HG02981 (cell line): ENCODE measurements around the gene RPGRIP1.
"Not testable (repeated sequence)": the region's sequence is repeated elsewhere in the genome, so short reads cannot be mapped to it uniquely, and the experiment has no call there.

Source experiments
- ATAC-seq: cut with Tn5 transposase; IDR thresholded peaks from one replicate; pipeline ENCODE4 v1.9.1; 2021; ENCODE audit warnings: mild to moderate bottlenecking, moderate library complexity; ENCODE audit not compliant: unreplicated experiment

The RPGRIP1 gene

DNA sequence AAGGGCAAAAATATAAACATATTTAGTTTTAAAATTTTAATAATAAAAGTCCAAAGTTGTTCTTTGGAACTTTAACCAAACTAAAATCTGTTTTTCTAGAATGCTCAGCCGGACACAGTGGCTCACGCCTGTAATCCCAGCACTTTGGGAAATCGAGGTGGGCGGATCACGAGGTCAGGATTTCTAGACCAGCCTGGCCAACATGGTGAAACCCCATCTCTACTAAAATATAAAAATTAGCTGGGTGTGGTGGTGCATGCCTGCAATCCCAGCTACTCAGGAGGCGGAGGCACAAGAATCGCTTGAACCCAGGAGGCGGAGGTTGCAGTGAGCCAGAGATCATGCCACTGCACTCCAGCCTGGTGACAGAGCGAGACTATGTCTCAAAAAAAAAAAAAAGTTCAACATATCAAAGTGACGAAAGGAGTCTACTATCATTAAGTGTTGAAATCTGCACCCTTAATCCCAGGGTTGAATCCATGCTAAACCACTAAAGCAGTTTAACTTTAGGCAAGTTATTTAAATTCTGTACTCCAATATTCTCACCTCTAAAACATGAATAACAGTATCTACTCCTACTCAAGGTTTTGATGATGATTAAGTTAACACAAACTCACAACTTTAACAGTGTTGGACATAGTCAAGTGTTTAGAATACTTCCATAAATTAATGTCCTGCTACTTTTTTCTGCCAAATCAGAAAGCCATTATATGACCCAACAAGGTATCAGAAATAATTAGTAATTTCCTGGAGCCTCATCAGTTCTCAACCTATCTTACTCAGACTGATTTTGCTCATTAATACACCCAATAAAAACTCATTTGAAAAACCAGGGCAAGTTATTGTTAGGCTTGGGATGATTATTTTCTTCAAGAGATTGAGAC, 21.6 kb upstream of the RPGRIP1 start:
- ATAC-seq, result no peak

GRCh38 chr14:21258889-21259787, 20.7 kb upstream of the RPGRIP1 start:
- ATAC-seq, result no peak

- no peak for ATAC-seq
Observed at GRCh38 chr14:21261824-21262223, 18.1 kb upstream of the RPGRIP1 start.

- ATAC-seq, result no peak
Observed at GRCh38 chr14:21262410-21262809, 17.5 kb upstream of the RPGRIP1 start.

GRCh38 chr14:21263284-21264024, 16.4 kb upstream of the RPGRIP1 start:
- no peak for ATAC-seq

DNA sequence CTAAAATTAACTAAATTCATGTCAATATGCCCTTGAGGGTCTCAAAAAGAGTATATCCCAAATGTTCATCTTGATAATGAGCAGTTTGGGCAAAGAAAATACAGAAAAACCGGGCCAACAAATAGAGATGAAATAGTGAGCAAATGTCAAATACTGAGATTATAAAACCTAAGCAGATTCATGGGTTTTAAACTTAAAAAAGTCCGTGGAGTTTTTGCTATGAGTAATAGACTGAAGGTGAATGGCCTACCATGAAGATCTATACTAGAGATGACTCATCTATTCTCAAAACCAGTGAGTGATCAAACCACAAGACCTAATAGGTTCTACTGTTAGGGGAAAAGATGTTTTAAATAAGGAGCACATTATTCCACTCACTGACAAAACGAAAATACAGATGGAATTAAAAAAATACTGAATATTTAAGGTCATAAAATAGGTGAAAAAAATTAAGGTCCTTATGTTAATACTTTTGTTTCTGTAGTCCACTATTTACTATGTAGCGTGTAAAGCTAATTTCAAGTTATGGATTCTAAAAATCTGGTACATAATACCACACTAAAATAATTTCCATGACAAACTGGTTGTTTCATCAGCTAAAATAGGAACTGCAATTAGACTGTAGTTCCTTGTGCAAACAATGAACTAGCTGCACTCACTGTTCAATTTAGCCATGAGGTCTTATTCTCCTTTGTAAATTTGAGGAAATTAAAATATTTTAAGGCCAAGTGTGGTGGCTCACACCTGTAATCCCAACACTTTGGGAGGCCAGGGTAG, 15.7 kb upstream of the RPGRIP1 start:
- peak; percentile 80 for ATAC-seq

DNA sequence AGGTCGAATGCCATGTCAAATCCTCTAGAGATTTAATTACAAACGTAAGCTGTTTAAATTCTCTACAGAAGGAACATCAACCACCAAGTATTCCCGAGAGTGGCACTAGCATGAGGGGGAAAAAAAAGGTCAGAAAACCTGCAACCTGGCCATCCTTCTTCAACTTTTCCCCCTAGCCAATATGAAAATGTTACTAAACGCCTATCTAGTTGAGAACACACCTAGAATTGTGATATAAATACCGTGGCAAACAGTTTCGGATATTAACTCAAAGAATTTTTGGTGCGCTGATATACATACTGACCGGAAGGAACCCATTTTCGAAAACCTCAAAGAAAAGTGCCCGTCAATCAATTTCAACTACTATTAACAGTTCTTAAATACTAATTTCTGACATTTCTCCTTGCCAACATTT, 12.4 kb upstream of the RPGRIP1 start:
- no peak for ATAC-seq

DNA sequence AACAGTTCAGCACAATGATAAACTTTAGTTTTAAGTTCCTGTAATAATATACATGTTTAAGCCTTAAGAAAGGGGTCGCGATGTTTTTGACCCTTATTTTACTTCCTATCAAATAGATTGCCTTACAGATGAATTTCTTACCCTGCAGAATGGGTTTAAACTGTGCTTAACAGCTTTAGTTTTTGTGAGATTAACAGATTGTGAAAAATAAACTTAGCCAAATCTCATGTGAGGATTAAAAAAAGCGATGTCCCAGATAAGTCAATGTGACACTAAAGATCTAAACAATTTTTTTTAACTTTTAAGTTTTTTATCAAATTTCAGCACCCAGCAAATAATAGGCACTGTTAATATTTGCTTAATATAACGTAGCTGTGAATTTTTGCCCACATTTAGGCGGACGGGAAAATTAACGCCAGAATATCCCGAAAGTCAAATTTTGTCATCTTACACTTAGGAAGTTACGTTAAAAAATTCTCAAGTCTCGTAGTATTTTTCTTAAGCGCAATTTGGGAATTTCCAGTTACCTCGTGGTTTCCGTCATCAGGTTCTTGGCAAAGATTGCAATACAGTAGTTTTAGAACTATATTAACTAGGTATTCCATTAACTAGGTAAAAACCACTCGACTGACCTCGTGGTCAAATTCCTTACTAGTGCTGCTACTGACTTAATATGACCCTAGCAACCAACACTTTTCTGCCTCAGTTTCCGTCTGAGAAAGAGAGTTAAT, 11.8 kb upstream of the RPGRIP1 start:
- no peak for ATAC-seq

DNA sequence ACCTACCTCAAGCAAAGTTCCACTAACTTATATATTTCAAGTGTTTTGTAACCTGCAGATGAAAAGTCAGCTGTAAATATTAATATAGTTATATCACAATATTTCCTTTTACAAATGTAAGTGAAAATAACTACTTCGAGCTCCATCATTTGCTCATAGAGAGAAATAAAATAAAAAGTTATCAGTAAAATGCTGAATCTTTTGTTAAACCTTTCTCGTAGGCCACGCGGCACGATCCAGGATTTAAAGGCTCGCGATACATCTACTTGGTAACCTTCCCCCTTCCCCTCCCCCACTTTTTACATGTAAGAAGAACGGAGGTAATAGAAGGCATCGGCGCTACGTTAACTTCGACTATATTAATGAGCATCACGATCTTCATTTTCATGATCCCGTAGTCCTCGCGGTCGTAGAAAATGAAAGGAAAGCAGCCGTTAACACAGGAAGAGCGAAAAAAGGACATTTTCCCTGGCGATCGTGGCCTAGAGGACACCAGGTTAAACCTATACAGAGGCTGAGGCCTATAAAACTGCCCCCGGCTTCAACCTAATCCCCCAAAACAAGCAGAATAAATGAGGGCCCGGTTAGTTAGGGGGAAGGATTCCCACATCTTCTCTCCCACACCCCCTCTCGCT, 11.1 kb upstream of the RPGRIP1 start:
- ATAC-seq, result no peak

DNA sequence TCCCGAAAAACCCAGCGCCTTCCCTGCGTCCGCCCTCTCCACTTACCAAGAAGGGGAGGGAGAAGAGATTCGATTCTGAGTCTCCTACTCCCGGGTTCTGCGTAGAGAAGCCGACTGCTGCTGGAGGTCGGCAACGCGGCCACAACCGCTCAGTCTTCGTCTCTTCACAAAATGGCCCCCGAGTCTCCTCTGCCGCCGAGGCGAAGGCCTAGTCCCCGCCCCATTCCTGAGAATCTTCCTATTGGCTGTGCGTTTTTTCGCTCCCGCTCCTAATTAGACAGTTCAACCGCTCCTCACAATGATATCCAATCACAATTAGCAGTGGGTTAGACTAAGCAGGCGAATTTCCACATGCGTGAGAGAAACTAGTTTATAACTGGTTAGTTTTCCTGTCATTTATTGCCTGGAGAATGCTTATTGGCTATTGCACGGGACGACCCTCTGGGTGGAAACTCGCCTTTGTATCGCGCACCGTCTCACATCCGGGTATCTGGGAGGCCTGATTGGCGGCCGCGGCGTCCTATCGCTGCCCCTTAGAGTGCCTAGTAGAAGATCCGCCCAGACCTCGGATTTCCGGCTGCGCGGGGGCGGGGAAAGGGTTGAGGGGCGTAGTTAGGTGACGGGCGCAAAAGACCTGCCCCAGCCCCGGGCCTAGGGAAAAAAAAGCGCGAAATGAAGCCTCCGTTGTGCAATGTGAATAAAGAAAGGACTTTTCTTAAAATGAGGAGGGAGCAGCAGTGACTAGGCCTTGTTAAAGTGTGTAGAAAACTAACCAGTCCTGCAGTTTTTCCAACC, 10.4 kb upstream of the RPGRIP1 start, which contains the start of gene HNRNPC:
Gene HNRNPC, minus strand, starts transcription at position 191 of the 795 bp plus-strand sequence. CDS start 35,249 bp downstream, outside the sequence.
- ATAC-seq, result peak; percentile 91

GRCh38 chr14:21272661-21273060, 7.2 kb upstream of the RPGRIP1 start:
- not testable (repeated sequence) for ATAC-seq

- no peak for ATAC-seq
Observed at GRCh38 chr14:21275261-21275858, 4.5 kb upstream of the RPGRIP1 start.

DNA sequence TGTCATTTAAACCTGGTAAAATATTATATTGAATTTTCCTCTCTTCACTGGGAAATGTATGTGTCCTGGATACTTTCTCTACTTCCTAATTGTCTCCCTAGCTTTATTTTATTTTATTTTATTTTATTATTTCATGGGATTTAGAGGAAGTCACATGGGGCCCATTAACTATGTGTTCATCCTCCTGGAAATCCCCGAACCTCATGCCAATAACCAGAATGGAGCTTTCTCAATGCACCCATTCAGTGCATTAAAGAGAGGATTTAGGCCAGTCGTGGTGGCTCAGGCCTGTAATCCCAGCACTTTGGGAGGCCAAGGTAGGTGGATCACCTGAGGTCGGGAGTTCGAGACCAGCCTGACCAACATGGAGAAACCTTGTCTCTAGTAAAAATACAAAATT, 1.3 kb upstream of the RPGRIP1 start:
- no peak for ATAC-seq

DNA sequence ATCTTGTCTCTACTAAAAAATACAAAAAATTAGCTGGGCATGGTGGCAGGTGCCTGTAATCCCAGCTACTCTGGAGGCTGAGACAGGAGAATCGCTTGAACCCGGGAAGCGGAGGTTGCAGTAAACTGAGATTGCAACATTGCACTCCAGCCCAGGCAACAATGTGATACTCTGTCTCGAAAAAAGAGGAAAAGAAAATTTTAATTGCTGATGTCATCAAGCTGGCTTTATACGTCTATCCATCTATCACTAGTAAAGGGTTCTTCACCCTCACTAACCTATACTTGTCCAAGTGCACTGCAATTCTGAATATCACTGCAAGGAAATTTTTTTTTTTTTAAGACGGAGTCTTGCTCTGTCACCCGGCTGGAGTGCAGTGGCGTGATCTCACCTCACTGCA, 2.0 kb downstream of the RPGRIP1 start:
- ATAC-seq, result not testable (repeated sequence)

GRCh38 chr14:21286516-21286915, 6.6 kb downstream of the RPGRIP1 start:
- not testable (repeated sequence) for ATAC-seq

- no peak for ATAC-seq
Observed at GRCh38 chr14:21287168-21287567, 7.3 kb downstream of the RPGRIP1 start.

DNA sequence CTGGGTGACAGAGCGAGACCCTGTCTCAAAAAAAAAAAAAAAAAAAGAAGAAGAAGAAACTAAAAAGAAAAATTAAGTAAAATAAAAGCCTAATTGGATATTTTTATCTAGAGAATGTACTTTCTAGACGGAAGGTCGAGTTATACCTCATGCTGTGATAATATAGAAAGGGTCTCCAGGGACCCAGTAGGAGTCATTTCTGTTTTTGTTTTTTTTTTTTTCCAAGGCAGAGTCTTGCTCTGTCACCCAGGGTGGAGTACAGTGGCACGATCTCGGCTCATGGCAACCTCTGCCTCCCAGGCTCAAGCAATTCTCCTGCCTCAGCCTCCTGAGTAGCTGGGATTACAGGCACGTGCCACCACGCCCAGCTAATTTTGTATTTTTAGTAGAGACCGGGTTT, 14.1 kb downstream of the RPGRIP1 start:
- ATAC-seq, result not testable (repeated sequence)

- ATAC-seq, result no peak
Observed at GRCh38 chr14:21298358-21298757, 18.5 kb downstream of the RPGRIP1 start.
